GM19397 (cell line): ENCODE results near the gene PDE11A.

ENCODE experiments used
- ATAC-seq: cut with Tn5 transposase; IDR thresholded peaks from one replicate; pipeline ENCODE4 v1.9.1; 2021; ENCODE audit warnings: mild to moderate bottlenecking, moderate library complexity; ENCODE audit not compliant: unreplicated experiment

PDE11A gene

DNA sequence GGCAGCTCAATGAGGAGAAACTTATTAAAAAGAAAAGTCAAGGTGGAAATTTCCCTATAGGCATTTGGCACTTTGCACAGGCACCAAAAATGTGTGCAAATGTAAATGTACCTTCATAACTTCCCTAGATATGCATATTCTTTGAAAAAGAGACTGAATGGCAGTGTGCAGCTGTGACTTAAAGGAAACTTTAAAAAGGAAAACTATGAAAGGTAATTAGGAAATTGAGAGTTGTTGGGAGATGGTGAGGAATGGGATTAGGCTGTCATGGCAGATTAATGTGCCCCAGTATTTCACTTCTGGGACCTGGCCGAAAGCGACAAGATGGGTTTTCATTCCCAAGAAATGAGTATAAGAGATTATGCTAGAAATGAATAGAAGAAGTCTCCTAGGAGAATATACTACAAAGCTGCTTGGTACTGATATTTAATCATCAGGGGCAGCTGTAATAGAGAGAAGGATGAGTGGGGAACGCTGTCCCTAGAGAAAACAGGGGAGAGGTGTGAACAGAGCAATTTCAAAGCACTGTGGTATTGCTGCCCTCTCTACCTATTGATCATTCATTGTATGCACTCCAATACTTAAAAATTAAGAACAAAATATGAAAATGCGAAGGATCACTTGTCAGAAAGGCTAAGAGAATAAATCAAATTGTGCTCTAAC, 366.9 kb downstream of the PDE11A start:
- ATAC-seq, result no peak

DNA sequence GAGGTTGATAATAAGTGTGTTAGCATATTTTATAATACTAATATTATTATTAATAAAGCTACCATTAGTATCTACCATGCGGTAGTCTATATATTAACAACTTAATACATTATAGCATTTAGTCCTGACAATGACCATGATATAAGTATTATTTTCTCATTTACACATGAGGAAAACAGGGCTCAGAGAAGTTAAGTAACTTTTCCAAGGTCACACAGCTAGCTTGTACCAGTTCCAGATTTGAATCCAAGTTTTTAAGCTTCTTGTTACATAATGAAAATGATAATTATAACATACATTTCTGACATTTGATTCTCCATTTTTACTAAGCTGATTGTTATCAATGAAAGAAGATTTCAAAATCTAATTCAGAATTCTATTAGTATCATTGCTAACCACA, 369.4 kb downstream of the PDE11A start:
- no peak for ATAC-seq

DNA sequence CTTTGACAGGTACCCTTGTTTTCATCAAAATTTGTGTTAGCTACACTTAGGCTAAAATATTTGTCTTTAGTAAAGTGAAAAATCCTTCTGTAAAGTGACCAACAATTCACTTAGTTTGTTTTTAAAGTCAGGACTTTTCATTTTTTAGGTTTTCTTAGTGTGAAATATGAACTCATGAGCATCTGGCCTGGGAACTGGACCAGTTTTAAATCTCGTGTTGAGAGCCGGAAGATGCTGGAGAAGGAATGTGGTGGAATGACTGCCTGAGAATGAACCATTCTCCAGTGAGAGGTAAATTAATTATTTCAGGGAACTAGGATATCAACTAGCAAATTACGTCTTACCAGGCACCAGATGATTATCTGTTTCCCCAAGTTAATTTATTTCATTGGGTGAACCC, 374.3 kb downstream of the PDE11A start:
- ATAC-seq, result no peak

DNA sequence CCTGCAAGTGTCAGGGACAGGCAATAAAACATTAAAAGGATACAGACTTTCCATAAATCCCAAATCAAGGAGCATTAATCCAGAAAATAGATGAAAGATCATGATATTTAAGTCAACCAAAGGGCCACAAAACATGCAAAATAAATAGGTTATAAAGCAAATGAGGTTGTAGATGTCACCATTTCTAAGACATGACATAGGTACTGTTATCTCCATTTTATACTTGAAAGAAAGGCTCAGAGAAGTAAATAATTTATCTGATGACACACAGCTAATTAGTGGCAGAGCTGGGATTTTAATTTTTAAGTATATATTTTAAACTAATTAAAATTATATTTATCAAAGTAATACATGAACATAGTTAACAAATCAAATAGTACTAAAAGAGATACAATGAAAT, 378.2 kb downstream of the PDE11A start:
- no peak for ATAC-seq

DNA sequence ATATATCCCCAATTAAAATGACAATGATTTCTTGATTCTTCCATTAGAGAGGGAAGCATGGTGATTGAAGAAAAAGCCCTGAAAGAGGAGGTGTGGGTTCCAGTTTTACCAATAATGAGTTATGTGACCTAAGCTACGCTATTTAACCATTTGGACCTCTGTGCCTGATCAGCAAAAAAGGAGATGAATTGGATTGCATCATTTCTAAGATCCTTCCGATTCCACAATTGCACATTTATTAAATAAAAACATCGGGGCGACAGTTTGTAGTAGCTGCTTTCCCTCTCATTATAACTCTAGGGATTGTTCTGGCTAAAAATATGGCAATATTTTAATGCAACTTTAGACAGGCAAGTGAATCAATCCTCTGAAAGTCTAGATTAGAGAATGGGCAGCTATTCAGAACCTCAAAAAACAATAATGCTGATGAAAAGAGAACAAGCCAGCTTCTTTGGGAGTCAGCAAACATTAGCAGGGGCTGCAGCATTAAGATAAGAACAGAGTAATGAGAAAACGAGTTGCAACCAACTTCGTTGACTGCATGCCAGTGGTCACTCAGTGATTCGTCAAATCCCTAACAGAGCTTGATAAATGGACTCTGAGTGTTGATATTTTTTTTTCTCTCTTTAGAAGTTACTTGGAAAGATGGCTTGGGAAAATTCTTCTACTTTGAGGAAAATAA, 378.8 kb downstream of the PDE11A start:
- ATAC-seq, result no peak

DNA sequence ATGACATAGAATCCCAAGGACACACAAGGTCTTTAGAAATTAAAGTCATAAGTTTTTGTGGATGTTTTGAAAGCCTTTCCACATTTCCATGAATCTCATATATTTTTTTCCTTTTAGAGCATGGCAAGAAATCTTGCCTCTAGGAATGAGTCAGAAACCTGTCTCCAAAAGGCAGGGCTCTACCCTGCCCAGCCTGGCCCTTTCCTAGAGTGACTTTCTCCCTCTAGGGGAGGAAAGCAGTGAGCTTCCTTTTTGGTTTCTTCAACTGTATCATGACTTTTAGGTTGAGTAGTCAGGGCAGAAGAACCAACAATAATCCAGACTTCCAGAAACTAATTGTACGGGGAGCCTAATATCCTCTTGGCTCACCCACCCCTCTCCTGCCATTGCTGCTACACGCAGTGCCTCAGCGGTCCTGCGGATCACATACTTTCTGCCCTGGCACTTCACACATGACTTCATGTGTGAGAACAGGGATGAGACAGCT, 379.8 kb downstream of the PDE11A start:
- ATAC-seq, result no peak

DNA sequence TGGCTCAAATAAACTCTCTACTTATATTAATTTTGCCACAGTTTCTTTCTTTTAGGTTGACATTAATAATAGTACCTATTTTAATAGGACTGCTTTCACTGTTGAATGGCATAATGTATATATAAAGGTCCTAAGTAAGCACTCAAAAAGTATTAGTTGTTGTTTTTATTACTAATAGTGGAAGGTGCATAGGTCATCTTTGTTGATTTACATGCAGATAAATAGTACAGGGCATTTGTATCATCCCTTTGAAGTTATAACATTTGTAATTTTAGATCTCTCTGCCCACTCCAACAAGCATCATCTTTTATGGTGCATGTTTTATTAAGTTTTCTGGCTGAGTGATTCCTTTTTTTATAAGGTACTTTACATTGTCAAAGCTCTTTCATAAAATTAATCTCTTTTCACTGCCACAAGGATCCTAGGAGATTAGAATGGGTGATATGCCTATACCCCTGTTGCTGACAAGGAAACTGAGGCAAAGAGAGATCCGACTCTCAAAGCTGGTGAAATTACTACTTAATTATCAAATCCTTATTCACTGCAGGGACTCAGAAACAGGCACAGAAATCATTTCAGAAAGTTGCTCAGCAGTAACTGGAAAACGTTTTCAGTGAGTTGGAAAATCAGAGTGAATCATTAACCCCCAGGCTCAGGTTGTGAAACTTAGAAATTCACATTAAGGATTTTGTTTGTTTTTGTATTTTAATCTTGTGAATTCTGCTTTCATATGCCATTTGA, 380.4 kb downstream of the PDE11A start:
- no peak for ATAC-seq

DNA sequence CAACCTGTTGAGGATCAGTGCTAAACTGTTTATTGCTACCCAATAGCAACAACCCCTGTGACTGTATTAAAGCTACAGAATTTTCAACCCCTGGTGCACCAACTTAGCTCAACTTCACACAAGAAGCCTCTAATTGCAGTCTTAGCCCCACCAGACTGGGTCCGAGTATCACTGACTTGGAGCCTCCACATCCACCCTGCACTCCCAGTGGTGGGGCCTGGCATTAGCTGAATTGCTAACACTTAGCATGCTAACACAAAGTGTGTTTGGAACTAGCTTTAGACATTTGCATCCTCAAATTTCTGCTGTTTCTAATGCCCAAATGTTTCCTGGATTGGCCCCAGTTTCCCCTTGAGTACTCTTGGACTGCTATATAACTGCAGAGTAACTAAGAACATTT, 381.4 kb downstream of the PDE11A start:
- ATAC-seq, result no peak

DNA sequence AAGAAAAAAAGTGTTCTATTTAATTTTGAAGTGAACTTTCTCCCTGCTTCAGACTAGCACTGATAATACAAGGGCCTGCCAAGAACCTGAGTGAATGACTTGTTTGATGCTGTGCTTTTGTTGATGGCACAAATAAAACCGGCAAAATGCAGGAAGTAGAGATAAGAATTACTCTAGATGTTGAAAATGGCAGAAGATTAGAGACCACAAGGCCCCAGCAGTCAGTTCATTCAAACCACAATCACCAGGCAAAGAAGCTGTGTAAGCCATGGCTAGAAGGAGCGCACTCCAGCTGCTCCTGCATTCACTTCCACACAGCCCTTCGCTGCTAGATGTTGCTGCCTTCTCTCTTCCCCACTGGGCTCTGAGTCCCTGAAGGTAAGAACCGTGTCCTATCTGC, 383.0 kb downstream of the PDE11A start:
- ATAC-seq, result no peak

DNA sequence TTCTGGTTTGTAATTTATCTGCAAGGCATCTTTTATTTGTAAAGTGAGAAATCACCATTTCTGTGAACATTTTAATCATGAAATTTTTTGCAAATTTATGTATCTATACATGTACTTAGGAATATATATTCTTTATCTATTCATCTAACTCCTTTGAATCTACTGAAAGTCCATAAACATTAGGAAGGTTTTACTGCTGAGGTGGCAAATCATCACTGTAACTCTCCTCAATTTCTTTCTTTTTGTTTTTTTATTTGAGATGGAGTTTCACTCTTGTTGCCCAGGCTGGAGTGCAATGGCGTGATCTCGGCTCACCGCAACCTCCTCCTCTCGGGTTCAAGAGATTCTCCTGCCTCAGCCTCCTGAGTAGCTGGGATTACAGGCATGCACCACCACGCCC, 383.7 kb downstream of the PDE11A start:
- ATAC-seq, result no peak

DNA sequence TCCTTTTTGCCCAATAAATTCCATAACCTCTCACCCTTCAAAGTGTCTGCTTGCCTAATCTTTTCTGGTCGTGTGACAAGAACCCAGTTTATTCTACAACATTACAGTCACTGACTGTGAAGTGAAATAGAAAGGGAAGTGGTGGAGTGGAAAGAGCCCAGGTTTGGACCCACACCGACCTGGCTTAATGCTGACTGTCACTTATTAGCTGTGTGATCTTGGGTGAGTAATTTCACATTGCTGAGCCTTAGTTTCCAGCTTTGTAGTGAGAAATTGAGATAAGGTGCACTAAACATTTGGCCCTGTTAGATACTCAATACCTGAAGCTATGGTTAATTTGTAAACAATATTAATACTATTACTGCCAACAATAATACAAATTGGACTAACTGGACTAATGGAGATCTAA, 388.9 kb downstream of the PDE11A start:
- ATAC-seq, result no peak

DNA sequence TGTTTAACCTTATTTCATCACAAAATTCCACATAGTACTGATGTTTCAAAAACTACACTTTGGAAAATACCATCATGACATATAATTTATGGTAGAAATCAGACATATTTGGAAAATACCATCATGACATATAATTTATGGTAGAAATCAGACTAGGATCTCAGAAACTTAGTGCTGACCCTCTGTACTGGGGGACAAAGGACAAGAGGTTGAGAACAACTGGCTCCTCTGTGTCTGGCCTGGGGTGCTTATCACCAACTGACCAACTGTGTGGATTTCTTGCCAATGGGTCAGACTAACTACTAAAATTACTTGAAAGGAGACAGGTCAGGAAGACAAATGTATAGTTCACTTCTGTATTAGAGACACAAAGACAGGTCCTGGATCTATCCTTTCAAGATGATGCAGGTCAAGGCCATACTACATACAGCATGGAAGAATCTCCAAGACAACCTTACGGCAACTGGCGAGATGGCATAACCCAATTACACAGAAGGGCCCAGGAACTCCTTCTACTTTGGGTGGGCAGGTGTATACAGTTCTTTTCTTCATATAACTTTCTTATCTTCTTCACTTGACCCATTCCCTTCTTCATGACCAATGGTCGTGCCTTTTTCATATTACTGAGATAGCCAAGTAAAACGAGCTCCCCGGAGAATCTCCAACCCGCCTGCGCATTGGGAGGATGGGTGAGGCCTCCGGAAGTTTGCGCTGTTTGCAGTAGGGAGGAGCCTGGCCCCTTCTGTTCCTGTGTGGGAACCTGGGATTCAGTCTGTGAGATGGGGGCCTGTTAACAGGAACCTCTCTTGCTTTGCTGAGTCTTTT, 389.5 kb downstream of the PDE11A start:
- no peak for ATAC-seq

DNA sequence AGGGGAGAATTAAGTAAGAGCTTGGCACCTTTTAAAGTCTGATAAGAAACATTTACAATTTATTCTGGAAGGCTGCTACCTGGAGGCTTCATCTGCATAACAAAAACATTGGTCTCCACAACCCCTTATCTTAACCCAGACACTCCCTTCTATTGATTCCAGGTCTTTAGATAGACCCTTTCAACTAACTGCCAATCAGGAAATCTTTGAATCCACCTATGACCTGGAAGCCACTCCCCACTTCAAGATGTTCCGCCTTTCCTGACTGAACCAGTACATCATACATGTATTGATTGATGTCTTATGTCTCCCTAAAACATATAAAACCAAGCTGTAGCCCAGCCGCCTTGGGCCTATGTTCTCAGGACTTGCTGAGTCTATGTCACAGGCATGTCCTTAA, 390.6 kb downstream of the PDE11A start:
- ATAC-seq, result no peak

DNA sequence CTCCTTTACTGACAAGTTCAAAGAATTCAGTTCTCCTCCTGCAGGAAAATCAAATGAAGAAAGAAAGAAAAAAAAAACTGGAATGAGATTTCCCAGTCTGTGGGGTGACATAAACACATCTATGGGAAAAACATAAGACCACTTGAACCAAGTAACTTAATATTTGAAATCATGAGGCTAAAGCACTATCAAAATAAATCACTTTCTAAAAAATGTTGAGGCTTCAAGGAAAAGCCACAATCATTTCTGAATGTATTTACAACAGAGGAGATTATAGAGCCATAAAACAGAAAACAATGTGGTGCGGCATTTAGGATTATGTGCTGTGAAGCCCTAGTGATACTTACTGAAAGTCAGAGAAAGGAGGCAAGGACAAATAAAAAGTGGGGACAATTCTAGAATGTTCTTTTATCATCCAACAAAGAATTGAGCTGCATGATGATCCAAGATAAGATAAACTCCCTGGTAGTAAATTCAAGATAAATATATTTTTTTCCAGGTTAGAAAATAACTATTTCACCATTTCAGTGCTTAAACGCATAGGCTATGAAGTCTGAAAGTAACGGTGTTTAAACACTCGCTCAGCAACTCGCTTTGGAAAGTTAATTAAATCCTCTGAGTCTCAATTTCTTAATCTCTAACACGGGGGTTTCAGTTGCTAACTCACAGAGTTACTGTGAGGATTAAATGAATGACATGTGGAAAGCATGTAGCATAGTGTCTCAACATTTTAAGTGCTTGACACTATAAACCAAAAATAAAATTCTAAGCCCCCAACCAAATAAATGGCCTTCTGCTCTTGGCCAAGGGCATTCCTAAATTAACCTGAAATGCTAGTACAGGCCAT, 391.5 kb downstream of the PDE11A start:
- ATAC-seq, result no peak

DNA sequence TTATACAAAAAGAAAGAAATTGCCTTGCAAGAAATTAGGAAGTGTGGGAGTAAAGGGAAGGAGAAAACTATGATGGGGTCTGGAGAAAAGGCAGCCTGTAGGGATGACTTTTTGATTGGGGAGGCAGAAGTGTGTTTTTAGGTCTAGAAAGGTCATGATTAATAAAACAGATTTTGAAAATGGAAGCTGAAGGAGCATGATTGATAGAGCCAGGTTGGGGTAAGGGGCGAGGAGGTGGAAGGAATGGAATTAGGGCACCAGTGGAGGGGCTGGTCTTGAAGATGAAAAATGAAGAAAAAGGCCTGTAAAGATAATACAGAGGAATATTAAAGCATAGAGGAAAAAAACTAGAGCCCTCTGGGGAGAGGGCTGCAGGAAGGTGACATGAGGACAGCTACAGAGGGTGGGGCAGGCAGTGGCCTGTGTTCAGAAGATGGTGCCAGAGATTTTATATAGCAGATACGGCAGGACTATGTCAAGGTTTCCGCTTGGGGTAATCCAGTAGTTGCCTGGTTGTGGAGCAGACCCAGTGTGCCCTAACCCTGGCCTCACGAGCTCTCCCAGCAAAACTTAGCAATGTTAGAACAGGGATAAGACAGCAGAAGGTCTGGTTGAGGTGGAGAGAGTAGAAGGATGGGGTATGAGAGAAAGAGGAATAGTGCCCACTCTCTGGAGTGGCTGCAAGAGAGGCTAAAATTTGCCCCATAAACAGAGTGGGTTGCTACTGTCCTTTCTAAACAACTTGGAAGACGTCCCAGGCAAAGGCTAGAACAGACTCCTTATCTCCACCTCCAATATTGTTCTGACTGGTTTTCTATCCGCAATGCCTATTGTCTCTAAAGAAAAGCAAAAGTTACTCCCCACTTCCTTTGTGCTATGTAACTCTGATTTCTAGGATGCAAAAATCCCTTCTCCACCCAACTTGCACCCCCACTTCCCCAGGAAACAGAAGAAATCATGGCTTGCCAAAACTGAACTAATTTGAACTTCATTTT, 392.7 kb downstream of the PDE11A start:
- no peak for ATAC-seq

DNA sequence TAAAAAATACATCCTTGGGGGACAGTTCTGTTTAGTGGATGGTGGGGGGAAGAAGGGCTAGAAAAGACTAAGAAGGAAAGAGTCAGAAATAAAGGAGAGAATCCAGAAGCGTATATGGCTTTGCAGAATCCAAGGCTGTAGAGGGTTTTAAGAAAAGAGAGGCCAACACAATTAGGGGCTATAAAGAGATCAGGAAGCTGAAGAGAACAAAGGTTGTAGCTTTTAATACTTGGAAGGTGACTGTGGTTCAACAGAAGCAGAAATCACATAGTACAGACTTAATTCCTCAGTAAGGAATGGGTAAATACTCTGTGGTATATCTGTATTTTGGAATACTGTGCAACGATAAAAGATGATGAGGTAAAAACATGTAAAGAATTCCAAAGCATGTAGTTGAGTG, 393.6 kb downstream of the PDE11A start:
- no peak for ATAC-seq

DNA sequence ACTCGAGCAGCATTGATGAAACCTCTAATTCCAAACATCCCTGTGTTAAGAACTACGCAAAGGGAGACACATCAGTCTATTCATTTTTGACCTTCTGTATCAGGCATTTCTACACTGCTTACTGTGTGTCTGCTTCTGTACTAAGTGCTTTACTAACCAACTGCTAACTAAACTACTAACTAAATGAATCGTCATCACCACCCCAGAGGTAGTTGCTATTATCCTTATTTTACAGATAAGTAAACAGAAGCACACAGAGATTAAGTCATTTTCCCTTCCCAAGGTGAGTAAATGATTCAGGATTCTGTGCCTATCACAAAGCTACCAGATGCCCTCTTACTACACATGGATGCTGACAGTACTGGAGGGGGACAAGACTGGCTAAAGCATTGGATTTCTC, 395.9 kb downstream of the PDE11A start:
- ATAC-seq, result no peak

DNA sequence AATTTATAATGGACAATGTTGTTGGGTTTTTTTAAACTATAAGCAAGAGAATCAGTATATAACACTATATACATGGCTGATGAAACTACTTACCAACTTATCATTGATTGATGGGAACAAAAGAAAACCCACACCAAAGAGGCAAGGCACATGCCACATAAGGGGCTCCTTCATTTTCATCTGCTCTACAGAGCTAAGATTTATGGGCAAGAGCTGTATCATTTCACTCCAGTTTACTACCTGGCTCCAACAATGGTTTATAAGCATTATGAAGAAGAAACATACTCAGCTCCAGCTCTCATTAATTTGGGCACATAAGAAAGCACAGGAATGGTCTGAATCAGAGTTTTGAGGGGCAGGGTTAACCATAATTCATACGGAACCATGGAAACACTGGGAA, 396.8 kb downstream of the PDE11A start:
- ATAC-seq, result no peak

DNA sequence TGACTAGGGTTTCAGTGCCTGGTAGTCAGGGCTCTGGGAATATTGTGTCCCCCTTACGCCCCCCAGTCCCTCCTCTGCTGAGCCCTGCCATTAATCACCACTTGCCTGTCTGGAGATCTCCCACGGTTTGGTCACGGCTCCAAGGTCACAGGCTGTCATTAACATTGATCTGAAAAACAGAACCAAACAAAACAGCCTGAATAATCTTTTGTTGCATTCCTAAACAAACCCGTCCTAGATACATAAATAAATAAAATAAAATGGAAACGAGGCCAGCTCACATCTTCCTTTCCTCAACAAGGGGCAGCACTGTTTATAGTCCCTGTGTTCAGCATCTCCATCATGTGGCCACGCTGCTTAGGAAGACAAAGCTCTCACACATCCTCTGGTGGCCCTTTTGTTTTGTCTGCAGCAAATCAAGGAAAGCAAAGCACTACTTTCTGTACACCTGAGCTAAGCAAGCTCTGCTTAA, 397.2 kb downstream of the PDE11A start:
- no peak for ATAC-seq
